HG03097 (cell line): Measurements from ENCODE around the gene SECISBP2.

Source experiments
- ATAC-seq: cut with Tn5 transposase; IDR thresholded peaks from one replicate; pipeline ENCODE4 v1.9.1; 2021; ENCODE audit not compliant: unreplicated experiment, low FRiP score

Gene SECISBP2

GRCh38 chr9:89345476-89345875, 27.2 kb downstream of the SECISBP2 start:
- ATAC-seq: no peak

- no peak for ATAC-seq
These were observed 28.4 kb downstream of the SECISBP2 start for GRCh38 chr9:89346696-89347095.

DNA sequence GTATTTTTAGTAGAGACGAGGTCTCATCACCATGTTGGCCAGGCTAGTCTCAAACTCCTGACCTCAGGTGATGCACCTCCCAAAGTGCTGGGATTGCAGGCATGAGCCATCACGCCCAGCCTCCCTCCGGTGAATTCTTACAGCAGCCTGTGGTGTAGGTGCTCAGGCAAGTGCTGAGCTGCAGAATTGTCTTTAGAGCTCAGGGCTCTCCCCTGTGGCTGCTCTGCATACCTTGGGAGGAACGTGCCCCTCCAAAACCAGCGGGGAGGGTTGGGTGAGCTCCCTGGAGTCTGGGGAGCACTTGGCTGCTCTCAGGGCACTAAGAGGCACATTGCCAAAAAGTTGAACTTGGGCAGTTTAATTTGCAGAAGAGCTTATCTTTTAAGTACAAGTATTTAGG, 29.4 kb downstream of the SECISBP2 start:
- ATAC-seq: no peak

GRCh38 chr9:89349607-89350006, 31.3 kb downstream of the SECISBP2 start:
- ATAC-seq: no peak

GRCh38 chr9:89350988-89351557, 32.8 kb downstream of the SECISBP2 start:
- ATAC-seq: no peak

GRCh38 chr9:89351584-89352300, 33.4 kb downstream of the SECISBP2 start:
- ATAC-seq: no peak

DNA sequence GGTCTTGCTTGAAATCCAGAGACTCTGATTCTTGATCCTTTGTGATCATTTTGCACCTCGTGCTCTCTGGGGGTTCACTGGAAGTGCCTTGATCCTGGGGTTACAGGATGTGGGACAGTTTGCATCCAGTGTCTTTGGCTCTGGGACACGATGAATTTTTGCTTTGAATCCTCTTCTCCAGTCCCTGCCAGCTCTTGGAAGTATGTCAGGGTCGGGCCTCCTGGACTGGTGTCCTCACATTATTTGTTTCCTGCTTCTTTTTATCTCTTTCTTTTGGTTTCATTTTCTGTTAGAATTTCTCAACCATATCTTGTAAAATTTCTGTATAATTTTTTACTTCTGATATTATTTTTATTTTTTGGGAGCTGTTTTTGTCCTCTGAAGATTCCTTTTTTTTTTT, 34.2 kb downstream of the SECISBP2 start:
- ATAC-seq: no peak

- no peak for ATAC-seq
These were observed 34.8 kb downstream of the SECISBP2 start for GRCh38 chr9:89352874-89353649.

- ATAC-seq: no peak
These were observed 35.7 kb downstream of the SECISBP2 start for GRCh38 chr9:89353989-89354388.

DNA sequence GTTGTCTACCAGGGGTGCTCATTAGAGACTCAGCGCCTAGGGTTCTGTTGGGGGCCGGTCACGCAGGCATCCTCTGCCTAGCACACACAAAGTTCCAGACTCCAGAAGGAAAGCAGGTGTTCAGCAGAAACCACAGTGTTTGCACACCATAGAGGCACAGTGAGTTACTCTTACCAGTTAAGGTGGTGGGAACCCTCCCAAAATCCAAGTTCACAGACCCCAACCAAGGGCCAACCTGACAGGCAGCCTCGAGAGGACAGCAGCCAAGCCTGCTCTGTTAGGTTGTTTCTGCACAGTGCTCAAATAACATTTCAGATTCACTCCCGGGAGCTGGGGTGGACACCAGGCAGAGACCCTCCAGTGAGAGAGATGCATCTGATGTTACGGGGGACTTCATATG, 36.2 kb downstream of the SECISBP2 start:
- no peak for ATAC-seq

- no peak for ATAC-seq
These were observed 38.5 kb downstream of the SECISBP2 start for GRCh38 chr9:89356782-89357181.

DNA sequence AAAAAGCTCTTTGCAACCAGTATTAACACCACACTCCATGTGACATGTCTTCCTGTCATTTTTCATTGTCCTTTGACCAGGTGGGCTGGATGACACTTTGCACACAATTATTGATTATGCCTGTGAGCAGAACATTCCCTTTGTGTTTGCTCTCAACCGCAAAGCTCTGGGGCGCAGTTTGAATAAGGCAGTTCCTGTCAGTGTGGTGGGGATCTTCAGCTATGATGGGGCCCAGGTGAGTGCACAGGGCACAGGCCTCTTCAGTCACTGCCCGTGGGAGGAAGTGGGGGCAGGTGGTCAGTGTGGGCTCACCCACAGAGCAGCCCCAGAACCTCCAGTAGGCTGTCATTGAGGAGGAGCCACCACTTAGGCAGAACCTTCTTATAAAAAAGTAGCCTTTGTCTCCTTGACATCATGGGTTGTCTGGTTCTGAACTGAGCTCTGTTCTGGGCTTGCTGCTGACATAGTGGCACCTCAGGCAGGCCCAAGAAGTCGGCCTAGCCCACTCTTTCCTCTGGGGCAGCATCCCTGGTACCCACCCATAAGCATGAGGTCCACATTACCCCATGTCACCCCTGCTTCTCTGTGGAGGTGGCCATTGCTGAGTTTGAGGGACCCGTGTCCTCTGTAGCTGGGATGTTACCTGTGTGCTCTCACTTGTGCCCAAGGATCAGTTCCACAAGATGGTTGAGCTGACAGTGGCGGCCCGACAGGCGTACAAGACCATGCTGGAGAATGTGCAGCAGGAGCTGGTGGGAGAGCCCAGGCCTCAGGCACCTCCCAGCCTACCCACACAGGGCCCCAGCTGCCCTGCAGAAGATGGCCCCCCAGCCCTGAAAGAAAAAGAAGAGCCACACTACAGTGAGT, 39.3 kb downstream of the SECISBP2 start:
- no peak for ATAC-seq

GRCh38 chr9:89358376-89358916, 40.1 kb downstream of the SECISBP2 start:
- no peak for ATAC-seq

GRCh38 chr9:89358985-89359384, 40.7 kb downstream of the SECISBP2 start:
- ATAC-seq: no peak

DNA sequence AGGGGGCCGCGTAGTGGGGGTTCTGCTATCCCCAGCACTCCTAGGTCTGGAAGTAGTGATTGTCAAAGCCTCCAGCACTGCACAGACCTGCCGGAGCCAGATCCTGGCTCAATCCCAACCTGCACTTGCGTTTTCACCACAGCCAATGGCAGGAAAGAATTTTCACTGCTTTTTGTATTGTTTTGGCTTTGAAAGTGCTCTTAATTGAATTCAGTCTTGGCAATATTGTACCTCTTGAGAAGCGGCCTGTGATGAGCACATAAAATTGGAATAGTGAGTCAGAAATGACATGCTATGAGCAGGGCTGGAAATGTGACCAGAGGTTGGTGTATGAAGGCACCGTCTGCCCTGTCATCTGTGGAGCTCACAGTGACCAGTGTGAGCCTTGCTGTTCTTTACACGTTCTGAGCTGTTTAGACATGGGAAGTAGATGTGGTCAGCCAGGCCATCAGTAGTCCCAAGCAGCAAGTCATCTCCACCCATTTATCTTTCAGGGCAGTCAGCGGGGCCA, 41.5 kb downstream of the SECISBP2 start:
- no peak for ATAC-seq

- no peak for ATAC-seq
These were observed 42.2 kb downstream of the SECISBP2 start for GRCh38 chr9:89360465-89360864.

DNA sequence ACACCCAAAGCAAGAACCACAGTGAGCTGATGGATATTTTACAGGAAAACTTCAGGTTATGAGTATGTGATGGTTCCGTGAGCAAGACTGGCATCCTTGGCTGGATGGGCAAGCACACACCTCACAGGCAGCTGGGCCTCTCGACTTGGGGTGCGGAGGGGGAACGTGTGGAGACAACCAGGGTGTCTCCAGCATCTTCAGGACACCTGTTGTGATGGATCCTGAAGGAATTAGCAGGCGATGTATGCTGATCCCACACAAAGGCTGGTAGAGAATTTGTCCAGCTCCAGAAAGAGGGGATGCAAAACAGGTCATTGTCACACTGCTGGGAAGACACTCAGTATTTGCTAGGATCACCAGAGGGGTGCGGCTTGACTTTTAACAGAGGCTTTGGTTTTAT, 42.7 kb downstream of the SECISBP2 start:
- no peak for ATAC-seq

DNA sequence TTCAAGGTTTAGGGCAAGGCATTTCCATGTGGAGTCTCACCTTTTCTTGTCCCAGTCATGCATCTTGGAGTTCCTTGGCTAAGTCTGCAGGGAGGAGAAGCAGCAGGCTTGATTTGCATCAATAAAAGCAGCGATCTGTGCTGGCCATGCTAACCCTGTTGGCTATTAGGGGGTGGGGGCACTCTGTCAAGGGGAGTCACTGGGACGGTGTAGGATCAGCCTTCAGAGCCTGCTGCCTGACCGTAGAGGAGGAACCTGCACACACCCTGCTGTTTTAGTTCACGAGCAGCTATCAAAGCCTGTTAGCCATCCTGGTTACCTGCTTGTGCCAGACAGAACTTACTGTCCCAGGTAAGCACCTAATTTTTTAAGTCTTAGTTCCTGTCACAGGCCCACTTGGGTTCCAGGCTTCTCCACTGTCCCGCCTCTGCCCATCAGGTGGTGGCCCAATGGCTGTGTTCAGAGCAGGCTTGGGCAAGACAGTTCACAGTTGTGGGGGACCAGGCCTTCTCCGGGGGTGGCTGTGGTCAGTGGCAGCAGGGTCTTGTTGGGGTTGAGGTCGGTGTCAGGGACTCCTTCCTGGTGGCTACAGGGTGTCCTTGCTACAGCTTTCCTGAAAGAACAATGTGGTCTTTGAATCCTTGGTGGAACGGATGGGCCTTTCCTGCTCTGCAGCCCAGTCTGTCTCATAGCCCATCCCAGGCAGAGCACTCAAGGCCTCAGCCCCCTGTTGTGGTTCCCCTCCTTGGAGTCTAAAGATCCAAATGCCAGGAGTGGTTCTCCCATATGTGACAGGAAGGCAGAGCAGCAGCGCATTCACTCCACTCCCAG, 43.7 kb downstream of the SECISBP2 start:
- no peak for ATAC-seq

DNA sequence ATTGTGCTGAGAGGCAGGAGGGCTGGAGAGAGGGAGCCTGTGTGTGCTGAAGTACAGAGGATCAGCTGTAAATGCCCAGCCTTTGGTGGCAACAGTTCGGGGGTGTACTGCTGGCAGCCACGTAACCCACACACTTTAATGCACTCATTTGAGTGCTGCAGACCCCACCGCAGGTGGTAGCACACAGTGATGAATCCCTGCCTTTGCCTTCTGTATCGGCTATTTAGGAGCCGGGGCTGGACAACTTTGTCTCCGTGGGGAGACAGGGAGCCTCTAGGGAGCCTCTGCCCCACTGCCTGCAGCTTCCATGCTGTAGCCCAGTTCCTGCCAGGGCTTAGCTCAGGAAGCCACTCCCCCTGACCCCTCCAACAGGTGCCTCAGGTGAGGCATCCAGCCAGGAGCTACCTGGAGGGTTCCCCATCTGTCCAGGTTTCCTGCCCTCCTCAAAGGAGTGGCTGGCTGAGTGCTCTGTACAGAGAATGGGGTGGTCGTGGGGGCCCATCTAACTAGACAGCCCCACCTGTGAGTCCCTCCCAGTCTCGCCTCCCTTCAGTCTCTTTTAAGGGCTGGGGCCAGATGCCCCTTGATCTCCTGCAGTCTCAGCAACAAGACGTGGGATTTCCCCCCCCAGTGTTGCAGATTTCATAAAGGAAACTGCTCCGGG, 44.5 kb downstream of the SECISBP2 start:
- ATAC-seq: no peak
